Measurements from ENCODE around the gene SERPINA4.

SERPINA4 gene

DNA sequence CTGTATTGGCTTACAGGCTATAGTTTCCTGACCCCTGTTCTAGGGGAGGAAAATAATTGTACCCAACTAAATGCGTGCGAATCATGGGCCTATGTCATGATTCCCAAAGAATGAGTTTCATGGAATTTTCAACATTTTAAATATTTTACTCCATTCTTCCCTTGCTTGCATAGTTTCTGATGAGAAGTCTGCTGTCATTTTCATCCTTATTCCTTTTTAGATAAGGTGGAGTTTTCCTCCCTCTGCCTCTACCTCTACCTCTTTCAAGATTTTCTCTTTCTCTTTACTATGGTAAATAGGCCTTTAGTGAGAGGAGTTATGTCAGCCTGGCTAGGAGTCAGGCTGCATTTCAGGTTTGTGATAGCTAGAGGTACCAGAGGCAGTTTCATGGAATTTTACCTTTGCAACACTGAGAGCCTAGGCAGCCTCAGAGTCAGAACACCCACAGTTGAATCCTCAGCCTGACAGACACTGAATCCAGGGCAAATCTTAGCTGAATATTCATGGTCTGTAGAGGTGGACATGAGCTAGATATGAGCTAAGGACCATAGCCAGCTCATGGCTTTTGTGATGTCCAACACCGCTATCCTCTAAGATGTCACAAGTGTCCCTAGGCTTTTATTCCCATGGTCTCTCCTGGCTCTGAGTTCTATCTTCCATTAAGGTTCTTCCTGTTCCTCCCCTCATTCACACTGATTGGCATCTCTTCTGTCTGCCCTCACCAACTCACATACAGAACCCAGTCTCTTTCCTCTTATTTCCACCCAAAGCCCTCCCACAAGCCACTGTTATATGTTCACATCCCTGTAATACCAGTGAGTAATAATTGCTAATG is 57.0 kb downstream of the SERPINA4 start:
- DNase-seq = no peak

GRCh38 chr14:94619297-94619696 is 58.1 kb downstream of the SERPINA4 start:
- no peak for DNase-seq
